Pulmonary artery endothelial cell (primary cell): Measurements from ENCODE around the gene CABP1. TPM values are rescaled to one million over a fixed set of nuclear protein-coding genes. Genes with fewer than 3 reads are reported as not detected.

Source experiments
- DNase-seq: peaks from one replicate; pipeline ENCODE4 v3.0.0-alpha.2; 2011; ENCODE audit warnings: low read depth, low spot score
- total RNA-seq: library from RNA; depleted of rRNA; stranded (reverse); fragments of >200 nt; gene quantifications from 2 replicates; pipeline ENCODE4 v1.2.3, GENCODE V29; 2014

CABP1 gene
- total RNA-seq, 1 donor from 2014 or later, result not detected

DNA sequence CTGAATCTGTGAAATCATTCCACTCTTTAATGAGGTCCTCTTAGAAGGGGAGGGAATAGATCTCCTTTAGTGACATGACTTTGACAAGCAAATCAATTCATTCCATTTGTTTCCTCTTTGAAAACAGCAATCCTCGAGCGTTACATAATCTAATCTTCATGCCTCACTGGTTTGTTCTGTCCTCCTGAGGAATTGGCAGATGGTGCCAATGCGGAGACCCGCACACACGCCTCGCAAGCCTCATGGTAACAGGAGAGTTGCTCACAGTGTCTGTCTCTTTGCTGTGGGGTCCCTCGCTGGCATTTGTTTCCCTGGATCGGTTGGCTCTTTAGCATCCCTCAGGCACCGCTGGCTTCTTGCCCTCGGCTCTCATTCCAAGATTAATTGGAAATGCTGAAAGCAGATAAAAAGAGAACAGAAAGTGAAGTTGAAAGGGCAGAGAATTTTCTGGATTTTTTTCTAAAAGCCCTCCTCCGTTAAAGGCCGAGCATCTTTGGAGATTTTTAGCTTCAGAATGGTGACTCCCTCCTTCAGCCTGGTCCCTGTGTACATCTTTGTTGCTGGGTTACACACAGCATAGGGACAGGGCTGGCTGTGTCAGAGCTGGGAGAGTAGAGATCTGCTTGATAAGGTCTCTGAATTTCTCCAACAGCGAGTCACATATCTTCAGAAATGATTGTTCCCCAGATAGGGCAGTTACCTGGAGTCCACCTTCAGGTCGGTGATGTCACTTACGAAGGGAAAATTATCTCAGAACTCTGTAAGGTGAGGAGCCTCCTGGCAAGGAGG, 10.1 kb upstream of the CABP1 start:
- DNase-seq, result no peak

DNA sequence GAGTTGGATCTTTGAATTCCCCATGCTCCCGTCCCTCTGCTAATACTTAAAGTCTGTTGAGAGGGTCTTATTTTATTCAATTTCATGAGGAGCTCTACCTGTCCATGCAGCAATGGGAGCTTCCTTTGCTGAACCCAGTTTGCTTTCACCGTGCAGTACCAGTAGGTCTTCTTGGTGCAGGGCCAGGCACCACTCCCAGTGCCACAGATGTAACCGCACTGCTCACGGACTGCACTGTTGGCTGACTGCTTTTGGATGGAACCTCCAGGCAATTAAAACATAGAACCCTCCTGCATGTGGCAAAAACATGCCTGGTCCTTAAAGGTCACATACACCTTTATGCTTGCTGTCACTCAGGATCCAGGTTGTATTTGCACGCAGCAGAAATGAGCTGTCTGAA, 9.3 kb upstream of the CABP1 start:
- no peak for DNase-seq

DNA sequence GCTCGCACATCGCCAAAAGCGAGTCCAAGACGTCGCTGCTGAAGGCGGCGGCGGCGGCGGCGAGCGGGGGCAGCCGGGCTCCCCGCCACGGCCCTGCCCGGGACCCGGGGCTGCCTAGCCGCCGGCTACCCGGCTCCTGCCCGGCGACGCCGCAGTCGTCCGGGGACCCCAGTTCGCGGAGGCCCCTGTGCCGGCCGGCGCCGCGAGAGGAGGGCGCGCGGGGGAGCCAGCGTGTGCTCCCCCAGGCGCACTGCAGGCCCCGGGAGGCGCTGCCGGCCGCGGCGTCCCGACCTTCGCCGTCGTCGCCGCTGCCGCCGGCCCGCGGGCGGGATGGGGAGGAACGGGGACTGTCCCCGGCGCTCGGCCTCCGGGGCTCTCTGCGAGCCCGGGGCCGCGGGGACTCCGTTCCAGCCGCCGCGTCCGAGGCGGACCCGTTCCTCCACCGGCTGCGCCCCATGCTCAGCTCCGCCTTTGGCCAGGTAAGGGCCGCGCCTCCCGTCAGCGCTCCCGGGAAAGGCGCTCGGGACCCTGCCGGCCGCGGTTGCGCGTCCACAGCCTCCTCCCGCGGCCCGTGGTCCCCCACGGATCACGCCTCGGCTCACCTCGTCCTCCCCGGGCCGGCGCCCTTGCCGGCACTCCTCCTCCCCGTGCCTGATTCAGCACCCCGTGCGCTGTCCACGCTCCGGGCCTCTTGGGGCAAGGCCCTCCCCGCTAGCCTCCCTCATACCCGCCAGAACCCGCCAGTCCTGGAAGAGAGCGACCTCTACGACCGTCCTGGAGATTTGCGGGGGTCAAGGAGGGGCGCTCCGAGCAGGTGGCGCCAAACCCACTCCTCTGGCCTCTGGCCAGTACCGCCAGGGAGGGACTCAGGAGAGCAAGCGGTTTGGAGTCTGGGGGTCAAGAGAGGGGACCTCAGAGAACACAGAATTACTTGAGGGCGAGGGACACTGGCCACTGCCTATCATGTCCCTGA, 721 bp downstream of the CABP1 start:
- no peak for DNase-seq

DNA sequence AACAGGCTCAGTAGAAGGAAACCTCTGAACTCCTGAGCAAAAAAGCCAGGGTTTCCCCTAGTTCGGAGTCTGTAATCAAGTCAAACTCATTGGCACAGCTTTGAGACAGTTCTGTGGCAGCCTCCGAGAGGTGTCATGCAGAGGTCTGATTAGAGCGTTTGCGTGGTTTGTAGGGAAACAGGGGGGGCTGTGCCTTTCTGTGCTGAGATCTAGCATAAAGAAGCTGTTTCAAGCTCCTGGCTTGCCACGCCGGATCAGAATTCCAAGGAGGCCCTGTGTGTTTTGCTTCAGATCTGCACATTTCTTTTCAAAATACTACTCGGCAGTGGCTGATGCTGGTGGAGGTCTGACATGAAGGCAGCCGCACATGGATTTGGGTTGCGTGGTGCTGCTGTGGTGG, 1.7 kb downstream of the CABP1 start:
- DNase-seq, result no peak

DNA sequence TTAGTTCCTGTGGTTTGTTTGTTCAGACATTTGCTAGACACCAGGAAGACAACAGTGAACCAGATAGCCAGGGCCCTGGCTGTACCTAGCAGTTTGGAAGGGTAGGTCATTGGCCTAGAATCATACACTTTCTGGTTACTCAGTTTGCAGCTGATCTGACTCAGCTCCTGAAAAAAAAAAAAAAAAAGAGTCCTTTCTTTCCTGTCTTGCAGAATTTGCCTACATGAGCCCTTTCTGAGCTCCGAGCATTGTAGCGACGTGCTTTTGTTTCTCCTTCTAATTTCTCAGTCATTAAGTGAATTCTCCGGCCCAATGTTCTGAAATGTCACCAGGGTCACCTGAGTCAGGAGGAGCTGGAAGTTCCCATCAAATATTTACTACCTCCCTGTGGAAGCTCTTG, 2.4 kb downstream of the CABP1 start:
- no peak for DNase-seq

DNA sequence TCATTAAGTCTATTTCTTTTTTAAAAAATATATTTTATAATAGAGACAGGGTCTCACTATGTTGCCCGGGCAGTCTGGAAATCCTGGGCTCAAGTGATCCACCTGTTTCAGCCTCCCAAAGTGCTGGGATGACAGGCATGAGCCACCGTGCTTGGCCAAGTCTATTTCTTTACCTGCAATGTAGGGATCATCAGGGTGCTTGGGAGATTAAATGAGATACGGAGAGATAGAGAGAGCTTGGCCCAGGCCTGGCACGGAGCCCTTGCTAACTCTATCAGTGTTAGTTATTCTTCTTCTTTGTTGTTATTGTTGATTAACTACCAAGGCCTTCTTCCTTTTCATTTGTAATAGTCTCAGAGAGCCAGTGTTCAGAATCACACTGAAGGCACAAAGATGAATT, 3.1 kb downstream of the CABP1 start:
- no peak for DNase-seq

DNA sequence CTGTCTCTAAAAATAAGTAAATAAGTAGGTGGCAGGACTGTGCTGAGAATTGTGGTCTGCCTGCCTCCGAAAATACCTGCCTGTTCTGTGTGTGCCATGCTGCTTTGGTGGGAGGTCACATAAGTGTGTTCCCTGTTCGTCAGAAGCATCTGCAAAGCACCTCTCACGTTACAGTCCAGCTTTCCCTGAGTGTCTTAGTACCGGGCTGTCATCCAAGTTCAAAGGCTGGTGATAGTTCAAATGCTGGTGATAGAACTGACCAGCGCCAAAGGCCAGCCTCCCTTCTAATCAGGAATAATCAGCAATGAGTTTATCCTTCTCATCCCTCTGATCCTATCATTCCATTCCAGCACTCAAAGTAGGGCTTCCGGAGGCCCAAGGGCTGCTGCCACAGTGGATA, 5.6 kb downstream of the CABP1 start:
- DNase-seq, result no peak

DNA sequence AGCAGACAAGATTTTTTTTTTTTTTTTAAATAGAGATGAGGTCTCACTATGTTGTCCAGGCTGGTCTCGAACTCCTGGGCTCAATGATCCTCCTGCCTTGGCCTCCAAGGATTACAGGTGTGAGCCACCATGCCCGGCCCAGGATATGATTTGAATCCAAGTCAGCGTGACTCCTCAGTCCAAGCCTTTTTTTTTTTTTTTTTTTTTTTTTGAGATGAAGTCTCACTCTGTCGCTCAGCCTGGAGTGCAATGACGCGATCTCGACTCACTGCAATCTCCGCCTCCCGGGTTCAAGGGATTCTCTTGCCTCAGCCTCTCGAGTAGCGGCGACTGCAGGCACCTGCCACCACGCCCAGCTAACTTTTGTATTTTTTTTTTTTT, 6.9 kb downstream of the CABP1 start:
- no peak for DNase-seq

DNA sequence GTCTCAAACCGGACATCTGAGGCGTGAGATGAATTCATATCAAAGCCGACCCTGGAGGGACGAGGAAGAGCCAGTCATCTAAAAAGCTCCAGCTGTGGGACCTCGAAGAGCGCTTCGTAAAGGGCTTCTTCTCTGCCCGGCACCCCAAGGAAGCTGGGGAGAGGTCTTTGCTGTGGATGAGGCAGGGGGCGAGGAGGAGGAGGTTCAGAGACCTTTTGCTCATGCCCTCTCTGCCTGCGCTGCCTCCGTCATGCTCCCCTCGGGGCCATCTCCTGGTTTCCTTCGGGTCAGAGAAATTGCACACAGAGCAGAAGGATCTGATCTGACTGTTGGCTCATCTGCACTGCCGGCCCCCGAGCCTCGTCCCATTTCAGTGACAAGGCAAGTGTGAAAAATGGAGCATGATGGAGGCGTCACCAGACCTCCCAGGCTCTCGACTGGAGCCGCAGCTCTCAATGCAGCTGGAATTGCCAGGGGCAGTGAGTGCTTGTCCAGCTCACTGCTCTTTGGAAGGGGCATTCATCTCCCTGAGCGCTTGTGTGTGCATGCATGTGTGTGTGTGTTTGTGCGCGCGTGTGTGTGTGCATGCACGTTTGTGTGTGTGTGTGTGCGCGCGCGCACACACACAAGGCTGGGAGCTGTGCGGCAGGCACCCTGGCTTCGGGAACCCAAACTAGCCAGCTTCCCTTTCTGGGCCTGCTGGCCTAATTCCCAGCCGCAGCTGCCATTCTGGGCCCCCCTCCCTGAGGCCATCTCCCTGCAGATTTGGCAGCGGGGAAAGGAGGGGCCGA, 9.2 kb downstream of the CABP1 start:
- no peak for DNase-seq

DNA sequence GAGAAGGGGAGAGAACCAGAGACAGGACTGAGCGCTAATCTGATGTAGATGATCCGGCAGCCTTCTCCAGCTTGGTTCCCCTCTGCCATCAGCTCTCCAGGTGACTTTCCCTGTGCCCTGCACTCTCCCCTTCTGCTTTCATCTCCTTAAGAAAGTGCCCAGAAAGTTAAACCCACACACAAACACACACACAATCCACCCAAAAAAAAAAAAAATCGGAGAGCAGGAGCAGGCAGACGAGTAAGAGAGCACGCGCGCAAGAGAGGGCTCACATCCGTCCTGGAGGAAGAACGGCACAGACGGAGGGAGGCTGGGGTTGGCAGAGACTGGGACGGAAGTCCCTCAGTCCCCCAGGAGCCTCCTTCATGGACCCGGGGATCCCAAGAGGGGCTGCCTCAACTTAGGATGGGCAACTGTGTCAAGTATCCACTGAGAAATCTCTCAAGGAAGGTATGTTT, 9.8 kb downstream of the CABP1 start:
- DNase-seq, result no peak

DNA sequence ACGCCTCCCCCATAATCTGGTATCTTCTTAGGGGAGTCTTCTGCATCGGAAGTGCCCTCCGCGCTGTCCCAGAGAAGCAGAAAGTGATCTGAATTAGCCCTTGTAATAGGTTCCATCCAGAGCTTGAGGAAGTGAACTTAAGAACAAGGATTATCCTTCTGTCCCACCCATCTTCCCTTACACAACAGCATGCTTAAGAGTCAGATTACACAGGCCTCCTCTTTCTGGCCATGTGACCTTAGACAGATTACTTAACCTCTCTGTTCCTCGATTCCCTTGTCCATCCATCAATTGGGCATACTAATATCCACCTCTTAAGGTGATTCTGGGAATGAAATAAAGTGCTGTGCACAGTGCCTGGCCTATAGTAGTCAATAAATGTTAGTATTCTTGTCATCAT, 11.4 kb downstream of the CABP1 start:
- DNase-seq, result no peak

DNA sequence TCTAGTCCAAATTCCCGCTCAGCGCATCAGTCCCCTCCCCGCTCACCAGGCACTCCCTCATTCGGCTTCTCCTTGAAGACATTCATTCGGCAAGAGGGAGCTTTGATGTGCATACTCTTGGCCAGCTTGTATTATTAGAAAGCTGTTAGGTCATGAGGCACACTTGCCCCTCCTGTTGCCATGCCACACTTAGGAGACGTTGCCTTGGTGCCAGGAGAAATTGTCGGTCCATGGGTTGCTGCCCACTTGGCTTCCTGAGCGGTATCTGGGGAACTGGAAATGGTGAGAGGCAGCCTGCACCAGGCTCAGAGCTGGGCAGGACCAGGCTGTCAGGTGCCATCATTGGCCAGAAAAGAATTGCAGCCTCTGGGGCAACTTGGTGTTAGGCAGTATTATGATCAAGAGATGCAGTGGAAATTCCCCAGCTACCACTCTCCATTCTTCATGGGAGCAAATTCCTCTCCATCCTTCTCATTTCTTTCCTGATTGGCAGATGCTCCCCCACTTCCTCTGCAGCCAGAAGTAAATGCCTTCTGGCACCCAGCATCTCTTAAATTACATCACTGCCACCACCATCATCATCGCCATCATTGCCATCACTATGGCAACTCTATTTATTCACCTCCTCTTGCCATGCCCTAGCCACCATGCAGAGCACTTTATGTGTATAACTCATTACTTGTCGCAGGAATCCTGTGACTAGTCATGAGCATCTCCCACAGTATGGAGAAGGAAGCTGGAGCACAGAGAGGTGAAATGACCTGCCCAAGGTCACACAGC, 12.4 kb downstream of the CABP1 start:
- no peak for DNase-seq

DNA sequence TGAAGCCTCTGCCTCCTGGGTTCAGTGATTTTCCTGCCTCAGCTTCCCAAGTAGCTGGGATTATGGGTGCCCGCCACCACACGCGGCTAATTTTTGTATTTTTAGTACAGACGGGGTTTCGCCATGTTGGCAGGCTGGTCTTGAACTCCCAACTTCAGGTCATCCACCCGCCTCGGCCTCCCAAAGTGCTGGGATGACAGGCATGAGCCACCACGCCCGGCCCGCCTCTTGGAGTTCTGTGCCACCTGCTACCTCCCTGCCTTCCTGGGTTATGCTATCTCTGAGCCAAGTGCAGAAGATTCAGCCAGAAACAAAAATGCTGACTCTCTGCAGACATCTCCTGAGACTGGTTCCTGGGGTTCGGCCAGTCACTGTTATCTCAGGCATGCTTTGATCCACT, 13.2 kb downstream of the CABP1 start:
- DNase-seq, result no peak

DNA sequence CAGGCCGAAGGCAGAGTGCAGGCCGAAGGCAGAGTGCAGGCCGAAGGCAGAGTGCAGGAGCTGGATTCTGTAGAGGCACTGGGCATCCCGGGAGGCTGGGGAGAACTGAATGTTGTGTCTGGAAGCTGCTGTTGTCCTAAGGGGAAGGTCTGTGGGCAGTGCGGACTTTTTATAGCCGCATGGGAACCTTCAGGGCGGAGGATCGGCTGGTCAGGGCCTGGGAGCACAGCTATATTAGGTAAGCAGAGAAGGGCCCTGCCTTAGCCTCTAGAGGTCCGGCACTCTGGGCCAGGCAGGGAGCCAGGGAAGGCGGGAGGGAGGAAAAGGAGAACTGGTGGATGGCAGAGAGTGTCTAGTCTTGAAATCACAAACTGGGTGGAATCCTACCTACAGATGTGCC, 14.2 kb downstream of the CABP1 start:
- no peak for DNase-seq

DNA sequence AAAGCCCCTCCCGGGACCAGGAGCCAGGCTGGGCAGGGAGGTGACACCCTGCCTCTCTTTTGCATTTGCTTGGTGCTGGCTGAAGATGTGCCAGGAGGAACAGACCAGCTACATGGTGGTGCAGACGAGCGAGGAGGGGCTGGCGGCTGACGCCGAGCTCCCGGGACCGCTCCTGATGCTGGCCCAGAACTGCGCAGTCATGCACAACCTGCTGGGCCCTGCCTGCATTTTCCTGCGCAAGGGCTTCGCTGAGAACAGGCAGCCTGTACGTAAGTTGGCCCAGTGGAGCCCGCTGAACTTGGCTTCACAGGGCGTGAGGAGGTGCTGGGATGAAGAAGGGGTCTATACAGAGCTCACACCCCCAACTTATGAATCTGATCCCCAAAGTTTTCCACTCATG, 15.6 kb downstream of the CABP1 start:
- no peak for DNase-seq

DNA sequence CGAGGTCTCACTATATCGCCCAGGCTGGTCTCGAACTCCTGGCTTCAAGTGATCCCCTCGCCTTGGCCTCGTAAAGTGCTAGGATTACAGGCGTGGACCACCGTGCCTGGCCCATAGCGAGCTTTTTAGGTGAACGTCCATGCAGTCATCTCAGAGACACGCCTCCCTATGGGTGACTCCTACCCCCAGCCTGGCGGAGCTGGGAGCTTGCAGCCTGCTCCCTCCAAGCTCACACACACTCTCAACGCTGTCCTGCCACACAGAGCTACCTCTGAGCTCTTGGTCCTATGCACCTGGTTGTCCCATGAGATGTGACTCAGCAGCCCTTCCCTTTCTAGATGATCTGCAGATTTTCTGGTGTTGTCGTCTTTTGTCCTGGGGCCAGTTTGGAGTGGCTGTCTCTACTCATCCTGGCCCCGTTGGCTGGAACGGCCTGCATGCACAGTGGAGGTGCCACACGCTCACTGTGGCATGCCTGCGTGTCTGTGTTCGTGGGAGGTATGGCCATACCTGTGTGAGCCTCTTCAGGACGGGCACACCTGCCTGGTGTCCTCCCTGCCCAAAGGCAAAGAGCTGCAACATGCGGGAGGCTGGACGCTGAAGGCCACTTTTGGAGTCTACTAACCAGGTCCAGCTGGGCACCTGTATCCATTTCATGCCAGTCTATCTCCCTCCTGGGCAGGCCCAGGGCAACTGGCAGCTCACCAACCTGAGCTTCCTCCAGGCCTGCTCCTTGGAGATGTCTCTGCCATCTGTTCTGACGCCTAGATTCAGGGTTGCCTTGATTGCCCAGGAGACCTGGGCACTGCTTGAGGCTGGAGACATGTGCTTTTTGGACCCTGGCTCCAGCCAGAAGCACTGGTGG, 18.1 kb downstream of the CABP1 start:
- no peak for DNase-seq

DNA sequence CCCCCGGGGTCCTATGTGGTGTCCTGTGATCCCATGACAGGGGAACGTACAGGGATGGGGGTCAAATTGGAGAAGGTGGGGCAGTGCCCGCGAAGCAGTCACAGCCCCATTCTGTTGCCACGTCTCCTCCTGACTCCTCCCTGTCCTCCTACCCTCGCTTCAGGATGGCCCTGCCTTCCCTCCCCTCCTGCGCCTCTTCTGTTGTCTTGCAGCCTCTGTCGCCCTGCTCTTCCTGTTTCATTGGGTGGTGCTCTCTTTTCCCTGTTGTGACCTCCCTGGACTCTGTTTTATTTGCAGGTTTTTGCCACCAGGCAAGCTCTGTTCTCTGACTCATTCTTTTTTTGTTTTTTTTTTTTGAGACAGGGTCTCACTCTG, 18.7 kb downstream of the CABP1 start:
- no peak for DNase-seq

DNA sequence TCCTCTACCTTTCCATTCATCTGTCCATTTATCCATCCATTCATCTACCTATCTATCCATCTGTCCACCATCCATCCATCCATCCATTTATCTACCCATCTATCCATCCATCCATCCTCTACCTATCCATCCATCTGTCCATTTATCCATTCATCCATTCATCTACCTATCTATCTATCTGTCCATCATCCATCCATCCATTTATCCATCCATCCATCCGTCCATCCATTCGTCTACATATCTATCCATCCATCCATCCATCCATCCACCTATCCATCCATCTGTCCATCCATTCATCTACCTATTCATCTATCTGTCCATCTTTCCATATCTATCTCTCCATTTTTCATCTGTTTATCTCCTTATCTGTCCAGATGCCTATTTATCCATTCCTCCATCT, 21.0 kb downstream of the CABP1 start:
- DNase-seq, result no peak

DNA sequence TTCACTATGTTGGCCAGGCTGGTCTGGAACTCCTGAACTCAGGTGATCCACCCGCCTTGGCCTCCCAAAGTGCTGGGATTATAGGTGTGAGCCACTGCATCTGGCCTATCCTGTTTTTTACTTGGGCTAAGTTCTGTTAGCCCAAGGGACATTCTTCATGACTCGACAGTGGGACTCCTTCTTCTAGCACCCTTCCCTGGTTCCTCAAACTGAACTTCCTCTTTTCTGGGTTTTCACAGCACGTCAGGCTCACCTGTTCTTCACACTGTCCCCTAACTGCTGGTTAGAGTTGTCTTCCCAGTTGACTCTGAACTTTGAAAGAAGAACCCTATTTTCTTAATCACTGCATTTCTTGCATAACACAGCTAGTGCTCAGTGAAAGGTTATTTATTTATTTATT, 22.5 kb downstream of the CABP1 start:
- DNase-seq, result no peak

DNA sequence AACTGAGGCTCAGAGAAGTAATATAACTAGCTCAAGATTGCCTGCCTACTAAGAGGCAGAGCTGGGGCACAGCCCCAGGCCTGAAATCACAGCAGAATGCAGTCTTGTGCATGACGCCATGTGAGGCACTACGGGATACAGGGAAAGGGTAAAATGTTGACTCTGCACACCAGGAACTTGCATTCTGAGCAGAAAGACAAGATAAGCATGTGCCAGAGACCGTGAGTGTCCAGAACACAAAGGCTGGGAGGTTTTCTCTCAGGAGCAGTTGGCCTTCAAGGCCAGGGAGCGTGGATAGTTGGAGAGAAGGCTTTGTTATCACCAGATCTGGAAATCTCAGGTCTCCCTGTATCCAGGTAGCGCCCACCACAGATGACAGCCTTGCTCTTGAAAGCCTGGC, 23.3 kb downstream of the CABP1 start:
- DNase-seq, result no peak
